ENCODE data around the gene FAM89A. TPM values are rescaled to one million over a fixed set of nuclear protein-coding genes. Genes with fewer than 3 reads are reported as not detected.

Gene FAM89A
- total and polyA plus RNA-seq, 2 of the 8 experiments (the other 6 are each of a cell fraction or from before 2014, with no cell fraction given): 2.1 to 2.2 TPM

GRCh38 chr1:231055271-231055670, 15.2 kb upstream of the FAM89A start:
- H3K79me2 ChIP-seq (ENCODE audit: control insufficient read depth in 1 of 2, insufficient read depth in 2 of 2, low read length in 2 of 2): no peaks in the 10 kb centered on the region
- H4K20me1 ChIP-seq (replicated peaks in 1 of 2; ENCODE audit: control insufficient read depth in 1 of 2, insufficient read depth in 2 of 2, low read length in 2 of 2): no peaks in the 10 kb centered on the region
- H2BK5ac ChIP-seq (ENCODE audit: low read depth, low read length): no peak overlapping the region
- no peak overlapping the region for H3K23ac ChIP-seq (ENCODE audit: insufficient read length)
- ChIA-PET POLR2A (ENCODE audit: partially characterized antibody) (no interaction called here), CTCF (ENCODE audit: partially characterized antibody) (interaction anchor here (0.6 kb wide), 1 partner anchor 257 kb away, joined by 3 read pairs; no protein-coding TSS in a partner anchor)
- no peak overlapping the region for H3K18ac ChIP-seq (ENCODE audit: extremely low read depth, low read length)
- FAIRE-seq (no peak), DNase-seq (ENCODE audit: low read depth in 1 of 2, low spot score in 2 of 2) (no peak)
- H2BK12ac ChIP-seq (ENCODE audit: low read depth, low read length): no peak overlapping the region
- no peak overlapping the region for H3K14ac ChIP-seq (ENCODE audit: insufficient read length)
- no peak overlapping the region for H3K4me3 ChIP-seq (ENCODE audit: extremely low read depth in 1 of 4, insufficient read depth in 2 of 4, low read depth in 3 of 4, low read length in 4 of 4)
- H4K5ac ChIP-seq (ENCODE audit: insufficient read length, low read depth, low read length): no peak overlapping the region
- H4K8ac ChIP-seq (ENCODE audit: extremely low read depth, insufficient read depth, low read length): no peak overlapping the region
- H3K4ac ChIP-seq (replicated peaks; ENCODE audit: insufficient read length, low read depth, low read length): no peak overlapping the region
- no peak overlapping the region for H3K56ac ChIP-seq (replicated peaks; ENCODE audit: insufficient read length, low read depth, low read length)
- no peak overlapping the region for H2BK20ac ChIP-seq (ENCODE audit: low read length)
- H2AFZ ChIP-seq (ENCODE audit: low read length): no peak overlapping the region
- H3K27me3 ChIP-seq (replicated peaks in 1 of 4; ENCODE audit: control insufficient read depth in 3 of 4, extremely low read depth in 1 of 4, insufficient read depth in 3 of 4, low read length in 3 of 4): no peaks in the 10 kb centered on the region
- no peak overlapping the region for H2AK5ac ChIP-seq (ENCODE audit: low read depth, low read length)
- no peak overlapping the region for H3K27ac ChIP-seq (ENCODE audit: low read depth, low read length)
- no peaks in the 10 kb centered on the region for H3K79me1 ChIP-seq (ENCODE audit: low read depth, low read length)
- no peak overlapping the region for H4K91ac ChIP-seq (replicated peaks; ENCODE audit: insufficient read length, low read length)
- no peak for TF ChIP-seq USF2 (IDR thresholded peaks at IDR 0.05; ENCODE audit: low read length)
- no peaks in the 10 kb centered on the region for H3K36me3 ChIP-seq (ENCODE audit: control insufficient read depth in 2 of 4, insufficient read depth in 4 of 4, low read length in 3 of 4)
- no peak overlapping the region for H3K4me2 ChIP-seq (ENCODE audit: insufficient read depth in 1 of 2, low read depth in 2 of 2, low read length in 2 of 2)
- no peak overlapping the region for H3K9ac ChIP-seq (replicated peaks in 1 of 4; ENCODE audit: extremely low read depth in 1 of 4, low read depth in 3 of 4, low read length in 3 of 4)
- H2BK15ac ChIP-seq (ENCODE audit: low read length): no peak overlapping the region
- no peaks in the 10 kb centered on the region for H3K4me1 ChIP-seq (replicated peaks in 1 of 4; ENCODE audit: control insufficient read depth in 3 of 4, insufficient read depth in 4 of 4, low read length in 3 of 4)
- no peaks in the 10 kb centered on the region for H3K23me2 ChIP-seq (ENCODE audit: low read depth, low read length)
- no peak overlapping the region for H2BK120ac ChIP-seq (replicated peaks; ENCODE audit: low read depth, low read length)
- no peaks in the 10 kb centered on the region; a peak in 1 of 4 replicates for H3K9me3 ChIP-seq (ENCODE audit: insufficient read depth in 2 of 2, low read depth in 1 of 2, low read length in 1 of 2)
